Body of pancreas (tissue), 4 donors: ENCODE data around the gene DERL3. TPM values are rescaled to one million over a fixed set of nuclear protein-coding genes. Genes with fewer than 3 reads are reported as not detected.
"Not testable (repeated sequence)": the region's sequence is repeated elsewhere in the genome, so short reads cannot be mapped to it uniquely, and the experiment has no call there.

Experiments
- ATAC-seq: fragments of 150-250 bp; one replicate; pipeline ENCODE4 v1.9.1; 2016
- DNase-seq, 4 donors: peaks; one replicate each; pipeline ENCODE4 v3.0.0-alpha.2; 2019
- H3K27ac ChIP-seq, 4 donors: fragments of 200-600 bp; sonication (generic); 1 replicate in 3 of 4; 2 replicates in 1 of 4; pipeline versions ENCODE4 v1.5.1 to v1.6.1; 2016 to 2019; ENCODE audit warnings: mild to moderate bottlenecking in 1 of 4, mixed read lengths in 1 of 4, moderate library complexity in 1 of 4
- H3K27me3 ChIP-seq, 2 donors: fragments of 200-600 bp; sonication (generic); one replicate each; pipeline ENCODE4 v1.6.0; 2016; ENCODE audit warnings: mild to moderate bottlenecking in 1 of 2
- H3K36me3 ChIP-seq, 2 donors: fragments of 200-600 bp; sonication (generic); replicated peaks in 1 of 2; 2 replicates each; pipeline ENCODE4 v1.5.1; 2016; ENCODE audit warnings: low read depth in 2 of 2; ENCODE audit not compliant: insufficient read depth in 1 of 2
- H3K4me1 ChIP-seq: fragments of 200-600 bp; sonication (generic); one replicate; pipeline ENCODE4 v1.6.0; 2016
- H3K4me3 ChIP-seq, 2 donors: fragments of 200-600 bp; sonication (generic); 1 replicate in 1 of 2; 2 replicates in 1 of 2; pipeline ENCODE4 v1.5.1; 2016 to 2019
- H3K9me3 ChIP-seq, 3 donors: fragments of 200-600 bp; sonication (generic); 1 replicate in 2 of 3; 2 replicates in 1 of 3; pipeline ENCODE4 v1.5.1; 2016
- POLR2A ChIP-seq, 3 donors: fragments of 450-650 bp; IDR thresholded peaks; one replicate each; pipeline ENCODE4 v1.6.1; 2016; ENCODE audit warnings: antibody characterized with exemption in 3 of 3, mild to moderate bottlenecking in 2 of 3
- WGBS, 2 donors: methylation state at CpG; one replicate each; pipeline ENCODE4 v1.1.5; 2017; 5-methylcytosine and 5-hydroxymethylcytosine counted together
- intact Hi-C: fragments of 100-400 bp; cut with DNase I; formaldehyde crosslinking; loops from one replicate; pipeline ENCODE4 v1.15.1; 2023
- total RNA-seq, 2 donors: library from RNA; depleted of rRNA; stranded (reverse); fragments of >200 nt; gene quantifications; one replicate each; pipeline ENCODE4 v1.1.0, GENCODE V29; 2016
- TF ChIP-seq, protein P1 (sequence below), 7 experiments: fragments of 450-650 bp in 4 of 7; fragments of 200-600 bp in 3 of 7; sonication (generic) in 3 of 7; IDR thresholded peaks; one replicate each; pipeline ENCODE4 v1.5.1; 2016 to 2019; ENCODE audit warnings: antibody characterized with exemption in 7 of 7

Gene DERL3
- total RNA-seq, 2 donors from 2014 or later: 6.2 to 33.3 TPM

GRCh38 chr22:23878219-23878618, 39.4 kb upstream of the DERL3 start:
- no peak overlapping the region for H3K27ac ChIP-seq
- no peak for TF ChIP-seq POLR2A (IDR thresholded peaks at IDR 0.05)
- TF ChIP-seq, protein P1, sequence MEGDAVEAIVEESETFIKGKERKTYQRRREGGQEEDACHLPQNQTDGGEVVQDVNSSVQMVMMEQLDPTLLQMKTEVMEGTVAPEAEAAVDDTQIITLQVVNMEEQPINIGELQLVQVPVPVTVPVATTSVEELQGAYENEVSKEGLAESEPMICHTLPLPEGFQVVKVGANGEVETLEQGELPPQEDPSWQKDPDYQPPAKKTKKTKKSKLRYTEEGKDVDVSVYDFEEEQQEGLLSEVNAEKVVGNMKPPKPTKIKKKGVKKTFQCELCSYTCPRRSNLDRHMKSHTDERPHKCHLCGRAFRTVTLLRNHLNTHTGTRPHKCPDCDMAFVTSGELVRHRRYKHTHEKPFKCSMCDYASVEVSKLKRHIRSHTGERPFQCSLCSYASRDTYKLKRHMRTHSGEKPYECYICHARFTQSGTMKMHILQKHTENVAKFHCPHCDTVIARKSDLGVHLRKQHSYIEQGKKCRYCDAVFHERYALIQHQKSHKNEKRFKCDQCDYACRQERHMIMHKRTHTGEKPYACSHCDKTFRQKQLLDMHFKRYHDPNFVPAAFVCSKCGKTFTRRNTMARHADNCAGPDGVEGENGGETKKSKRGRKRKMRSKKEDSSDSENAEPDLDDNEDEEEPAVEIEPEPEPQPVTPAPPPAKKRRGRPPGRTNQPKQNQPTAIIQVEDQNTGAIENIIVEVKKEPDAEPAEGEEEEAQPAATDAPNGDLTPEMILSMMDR (IDR thresholded peaks at IDR 0.05): no peak
- no peaks in the 10 kb centered on the region for H3K27me3 ChIP-seq
- H3K4me1 ChIP-seq: no peaks in the 10 kb centered on the region
- WGBS, 2 donors: 80 to 83% methylated on average over 7 of the region's 7 CpGs
- DNase-seq (no peak), ATAC-seq (no peak)
- no peak overlapping the region for H3K4me3 ChIP-seq
- no peaks in the 10 kb centered on the region for H3K9me3 ChIP-seq
- H3K36me3 ChIP-seq: peaks cover 0 to 2% of the 10 kb centered on the region in 2 donors
- intact Hi-C loops: no loop called here

GRCh38 chr22:23877566-23877965, 38.8 kb upstream of the DERL3 start:
- Histone ChIP-seq H3K9me3 (no peaks in the 10 kb centered on the region), H3K4me3 (no peak overlapping the region), H3K36me3 (peaks cover 0 to 2% of the 10 kb centered on the region in 2 donors), H3K27ac (no peak overlapping the region), H3K27me3 (no peaks in the 10 kb centered on the region), H3K4me1 (no peaks in the 10 kb centered on the region)
- DNase-seq (no peak), ATAC-seq (no peak)
- intact Hi-C loops: no loop called here
- 94% methylated on average over 7 to 8 of the region's 8 CpGs for WGBS, 2 donors
- TF ChIP-seq, protein P1 (IDR thresholded peaks at IDR 0.05): no peak
- TF ChIP-seq POLR2A (IDR thresholded peaks at IDR 0.05): no peak

DNA sequence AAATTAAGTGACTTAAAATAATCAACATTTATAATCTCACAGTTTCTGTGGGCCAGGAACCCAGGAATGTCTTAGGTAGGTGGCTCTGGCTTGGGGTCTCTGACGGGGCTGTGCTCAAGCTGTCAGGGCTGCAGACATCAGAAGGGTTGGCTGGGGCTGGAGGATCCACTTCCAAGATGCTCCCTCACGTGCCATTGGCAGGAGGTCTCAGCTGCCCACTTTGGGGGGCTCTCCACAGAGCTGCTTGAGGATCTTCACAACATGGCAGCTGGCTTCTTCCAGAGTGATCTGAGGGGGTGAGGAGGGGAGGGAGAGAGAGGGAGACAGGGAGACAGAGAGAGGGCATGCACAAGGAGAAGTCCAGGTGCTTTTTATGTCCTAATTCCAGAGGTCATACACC, 37.0 kb upstream of the DERL3 start:
- 83 to 92% methylated on average over 1 to 2 of the region's 2 CpGs for WGBS, 2 donors
- peaks cover 0 to 2% of the 10 kb centered on the region in 2 donors for H3K36me3 ChIP-seq
- no peak overlapping the region for H3K4me3 ChIP-seq
- no peaks in the 10 kb centered on the region for H3K27me3 ChIP-seq
- H3K4me1 ChIP-seq: no peaks in the 10 kb centered on the region
- DNase-seq (no peak), ATAC-seq (no peak)
- no peak overlapping the region for H3K27ac ChIP-seq
- intact Hi-C loops: no loop called here
- TF ChIP-seq, protein P1 (IDR thresholded peaks at IDR 0.05): no peak
- no peak for TF ChIP-seq POLR2A (IDR thresholded peaks at IDR 0.05)
- no peaks in the 10 kb centered on the region for H3K9me3 ChIP-seq

- no peak for ATAC-seq
- no peak overlapping the region for H3K4me3 ChIP-seq
- 90 to 94% methylated on average over 4 of the region's 4 CpGs for WGBS, 2 donors
- no peak for DNase-seq
- no peaks in the 10 kb centered on the region for H3K4me1 ChIP-seq
- TF ChIP-seq POLR2A (IDR thresholded peaks at IDR 0.05): no peak
- TF ChIP-seq, protein P1 (IDR thresholded peaks at IDR 0.05): no peak
- intact Hi-C loops: no loop called here
- H3K9me3 ChIP-seq: no peaks in the 10 kb centered on the region
- no peaks in the 10 kb centered on the region for H3K27me3 ChIP-seq
- H3K27ac ChIP-seq: no peak overlapping the region
- peaks cover 0 to 2% of the 10 kb centered on the region in 2 donors for H3K36me3 ChIP-seq
Observed at GRCh38 chr22:23874871-23875270, 36.1 kb upstream of the DERL3 start.

GRCh38 chr22:23868580-23868979, 29.8 kb upstream of the DERL3 start:
- ATAC-seq: no peak
- 60 to 87% methylated on average over 1 to 4 of the region's 4 CpGs for WGBS, 2 donors
- peaks cover 0 to 6% of the 10 kb centered on the region in 2 donors for H3K36me3 ChIP-seq

GRCh38 chr22:23864499-23865154, 25.8 kb upstream of the DERL3 start:
- DNase-seq, intact Hi-C loops, H3K4me1 ChIP-seq, H3K36me3 ChIP-seq, H3K4me3 ChIP-seq, H3K27me3 ChIP-seq, ATAC-seq, H3K27ac ChIP-seq, H3K9me3 ChIP-seq: not testable (repeated sequence)
- 73 to 81% methylated on average over 11 of the region's 11 CpGs for WGBS, 2 donors

More at GRCh38 chr22:23868580-23868979, 29.8 kb upstream of the DERL3 start:
- Histone ChIP-seq H3K4me1 (no peaks in the 10 kb centered on the region), H3K27me3 (no peaks in the 10 kb centered on the region), H3K27ac (no peak overlapping the region), H3K9me3 (no peaks in the 10 kb centered on the region), H3K4me3 (no peak overlapping the region)
- TF ChIP-seq POLR2A (IDR thresholded peaks at IDR 0.05): no peak
- TF ChIP-seq, protein P1 (IDR thresholded peaks at IDR 0.05): no peak
- no peak for DNase-seq
- intact Hi-C loops: no loop called here
